Stimulated activated CD8-positive, alpha-beta memory T cell treated with anti-CD3 and anti-CD28 coated beads, Interleukin-4, amount 100 ng/mL, for 24 hours (primary cell): ENCODE data around the gene HNRNPA1.
"Not testable (repeated sequence)": the region's sequence is repeated elsewhere in the genome, so short reads cannot be mapped to it uniquely, and the experiment has no call there.

Source experiments
- DNase-seq: peaks from one replicate; pipeline ENCODE4 v3.0.0-alpha.2; 2020; ENCODE audit warnings: low read depth

Gene HNRNPA1

GRCh38 chr12:54299515-54300224 lies 19.1 kb downstream of the HNRNPA1 start:
- no peak for DNase-seq

- DNase-seq: no peak
Observed at GRCh38 chr12:54300225-54300731, 19.8 kb downstream of the HNRNPA1 start.

GRCh38 chr12:54300732-54301427 lies 20.4 kb downstream of the HNRNPA1 start, which contains the start of gene NFE2:
Gene NFE2 (minus strand): TSS chr12:54301015. CDS start chr12:54295248, 5,767 bp downstream.
- no peak for DNase-seq

GRCh38 chr12:54301428-54302048 lies 21.0 kb downstream of the HNRNPA1 start:
- no peak for DNase-seq

- no peak for DNase-seq
Observed at GRCh38 chr12:54303640-54304039, 23.1 kb downstream of the HNRNPA1 start.

- DNase-seq: no peak
Observed at GRCh38 chr12:54304187-54304810, 23.8 kb downstream of the HNRNPA1 start.

GRCh38 chr12:54306925-54307741 lies 26.6 kb downstream of the HNRNPA1 start:
- DNase-seq: peak; percentile 16

GRCh38 chr12:54311051-54311450 lies 30.5 kb downstream of the HNRNPA1 start:
- DNase-seq: no peak

- not testable (repeated sequence) for DNase-seq
Observed at GRCh38 chr12:54312309-54312708, 31.8 kb downstream of the HNRNPA1 start.

- no peak for DNase-seq
Observed at GRCh38 chr12:54321363-54321762, 40.8 kb downstream of the HNRNPA1 start.

GRCh38 chr12:54324617-54325441 lies 44.3 kb downstream of the HNRNPA1 start, which contains the start of gene COPZ1:
Gene COPZ1 (plus strand): TSS chr12:54325131. CDS start chr12:54325164, 33 bp downstream.
- DNase-seq: peak; percentile 86

- not testable (repeated sequence) for DNase-seq
Observed at GRCh38 chr12:54325442-54326109, 45.0 kb downstream of the HNRNPA1 start.

- DNase-seq: no peak
Observed at GRCh38 chr12:54328595-54329337, 48.2 kb downstream of the HNRNPA1 start.

- DNase-seq: no peak
Observed at GRCh38 chr12:54329759-54330158, 49.2 kb downstream of the HNRNPA1 start.

- no peak for DNase-seq
Observed at GRCh38 chr12:54330442-54330841, 49.9 kb downstream of the HNRNPA1 start.

GRCh38 chr12:54331461-54331860 lies 50.9 kb downstream of the HNRNPA1 start:
- DNase-seq: no peak

GRCh38 chr12:54333420-54334034 lies 53.0 kb downstream of the HNRNPA1 start:
- no peak for DNase-seq
